Thyroid gland (tissue), 4 donors: ENCODE measurements around the gene CCN2. TPM values are rescaled to one million over a fixed set of nuclear protein-coding genes. Genes with fewer than 3 reads are reported as not detected.
A peak's percentile ranks its signal among the peaks of the same experiment; 100 is the strongest.

ENCODE experiments used
- DNase-seq, 2 donors: peaks; one replicate each; pipeline ENCODE4 v3.0.0-alpha.2; 2019
- H3K27ac ChIP-seq, 3 donors: fragments of 200-600 bp; sonication (generic); 1 replicate in 2 of 3; 2 replicates in 1 of 3; pipeline ENCODE4 v1.5.1; 2016 to 2019; ENCODE audit warnings: mild to moderate bottlenecking in 1 of 3, moderate library complexity in 1 of 3
- H3K27me3 ChIP-seq: fragments of 200-600 bp; sonication (generic); one replicate; pipeline ENCODE4 v1.5.1; 2019
- H3K36me3 ChIP-seq, 2 donors: fragments of 200-600 bp; sonication (generic); one replicate each; pipeline ENCODE4 v1.5.1; 2016 to 2019
- H3K4me1 ChIP-seq, 2 donors: fragments of 200-600 bp; sonication (generic); one replicate each; pipeline ENCODE4 v1.5.1; 2017 to 2019
- H3K4me3 ChIP-seq, 3 donors: fragments of 200-600 bp; sonication (generic); replicated peaks in 1 of 3; 1 replicate in 2 of 3; 2 replicates in 1 of 3; pipeline ENCODE4 v1.5.1; 2016; ENCODE audit warnings: mild to moderate bottlenecking in 1 of 3
- H3K9me3 ChIP-seq: fragments of 200-600 bp; sonication (generic); one replicate; pipeline ENCODE4 v1.5.1; 2017
- CTCF ChIP-seq, 6 experiments: fragments of 200-600 bp in 3 of 6; fragments of 450-650 bp in 3 of 6; sonication (generic) in 3 of 6; IDR thresholded peaks; one replicate each; pipeline ENCODE4 v1.5.1; 2016 to 2019; ENCODE audit warnings: antibody characterized with exemption in 6 of 6, mild to moderate bottlenecking in 2 of 6, inconsistent platforms in 1 of 6, moderate library complexity in 1 of 6
- POLR2A ChIP-seq, 2 donors: fragments of 450-650 bp; IDR thresholded peaks; one replicate each; pipeline ENCODE4 v1.6.1; 2017; ENCODE audit warnings: antibody characterized with exemption in 2 of 2, mild to moderate bottlenecking in 2 of 2, moderate library complexity in 1 of 2
- WGBS, 2 donors: methylation state at CpG; one replicate each; pipeline ENCODE4 v1.1.5; 2017; 5-methylcytosine and 5-hydroxymethylcytosine counted together
- intact Hi-C: fragments of 100-400 bp; cut with DNase I; formaldehyde crosslinking; loops from one replicate; pipeline ENCODE4 v1.15.1; 2023
- total RNA-seq, 4 donors: library from RNA; depleted of rRNA; stranded (reverse); fragments of >200 nt; gene quantifications; one replicate each; pipeline ENCODE4 v1.2.3, GENCODE V29; 2016

CCN2 gene
- total RNA-seq, 4 donors from 2014 or later = 40.1 to 173 (median 137) TPM

- H3K4me1 ChIP-seq = peaks cover 15 to 31% of the 10 kb centered on the region in 2 donors
Measured at GRCh38 chr6:131981624-131981978, 30.4 kb upstream of the CCN2 start.

GRCh38 chr6:131980791-131981623 is 29.8 kb upstream of the CCN2 start:
- WGBS, 2 donors = 69 to 75% methylated on average over 8 of the region's 8 CpGs
- H3K36me3 ChIP-seq = no peaks in the 10 kb centered on the region
- TF ChIP-seq CTCF (IDR thresholded peaks at IDR 0.05) (no peak), POLR2A (IDR thresholded peaks at IDR 0.05) (no peak)
- no peaks in the 10 kb centered on the region for H3K27me3 ChIP-seq
- peaks cover 15 to 31% of the 10 kb centered on the region in 2 donors for H3K4me1 ChIP-seq
- no peak overlapping the region for H3K27ac ChIP-seq
- intact Hi-C loops = no loop called here
- no peaks in the 10 kb centered on the region for H3K9me3 ChIP-seq
- no peak overlapping the region for H3K4me3 ChIP-seq
- DNase-seq = no peak

More at GRCh38 chr6:131981624-131981978, 30.4 kb upstream of the CCN2 start:
- H3K9me3 ChIP-seq = no peaks in the 10 kb centered on the region
- no peak for TF ChIP-seq CTCF (IDR thresholded peaks at IDR 0.05)
- no peak for TF ChIP-seq POLR2A (IDR thresholded peaks at IDR 0.05)
- no peak overlapping the region for H3K27ac ChIP-seq
- H3K36me3 ChIP-seq = no peaks in the 10 kb centered on the region
- no peak for DNase-seq
- intact Hi-C loops = no loop called here
- no peak overlapping the region for H3K4me3 ChIP-seq
- H3K27me3 ChIP-seq = no peaks in the 10 kb centered on the region
- 96 to 97% methylated on average over 3 of the region's 3 CpGs for WGBS, 2 donors

GRCh38 chr6:131980338-131980790 is 29.2 kb upstream of the CCN2 start:
- DNase-seq = no peak
- Histone ChIP-seq H3K4me1 (peaks cover 15 to 31% of the 10 kb centered on the region in 2 donors), H3K9me3 (no peaks in the 10 kb centered on the region), H3K27me3 (no peaks in the 10 kb centered on the region), H3K27ac (peak overlapping the region in 1 of 3 donors; percentile 4), H3K4me3 (no peak overlapping the region), H3K36me3 (no peaks in the 10 kb centered on the region)
- intact Hi-C loops = no loop called here
- TF ChIP-seq CTCF (IDR thresholded peaks at IDR 0.05) = no peak
- TF ChIP-seq POLR2A (IDR thresholded peaks at IDR 0.05) = no peak
- 95 to 97% methylated on average over 1 of the region's 1 CpG for WGBS, 2 donors

- 76 to 86% methylated on average over 5 of the region's 5 CpGs for WGBS, 2 donors
- DNase-seq = no peak
- Histone ChIP-seq H3K27ac (peak overlapping the region in 2 of 3 donors; percentile 4 to 11), H3K4me1 (peaks cover 15 to 31% of the 10 kb centered on the region in 2 donors), H3K27me3 (no peaks in the 10 kb centered on the region), H3K36me3 (no peaks in the 10 kb centered on the region), H3K4me3 (no peak overlapping the region), H3K9me3 (no peaks in the 10 kb centered on the region)
- TF ChIP-seq POLR2A (IDR thresholded peaks at IDR 0.05) = no peak
- no peak for TF ChIP-seq CTCF (IDR thresholded peaks at IDR 0.05)
- intact Hi-C loops = no loop called here
Measured at GRCh38 chr6:131979515-131980337, 28.6 kb upstream of the CCN2 start.
